ENCODE measurements around the gene FPR2.

Gene FPR2

GRCh38 chr19:51727349-51727880 lies 33.6 kb upstream of the FPR2 start:
- H4K20me1 ChIP-seq (ENCODE audit: insufficient read depth, low read length): no peaks in the 10 kb centered on the region
- no peak overlapping the region for H3K9ac ChIP-seq (ENCODE audit: low read length)
- H2AFZ ChIP-seq (ENCODE audit: low read length): no peak overlapping the region
- H3K4me3 ChIP-seq (ENCODE audit: low read length): no peak overlapping the region
- no peaks in the 10 kb centered on the region for H3F3A ChIP-seq (ENCODE audit: insufficient read depth, low read length)
- no peaks in the 10 kb centered on the region for H3K79me2 ChIP-seq (ENCODE audit: low read length)
- no peaks in the 10 kb centered on the region for H3K27me3 ChIP-seq (replicated peaks; ENCODE audit: insufficient read depth, low read length)
- no peaks in the 10 kb centered on the region for H3K4me1 ChIP-seq (ENCODE audit: low read length)
- H3K27ac ChIP-seq (ENCODE audit: low read length): no peak overlapping the region
- H3K9me2 ChIP-seq (replicated peaks; ENCODE audit: insufficient read depth, low read length): no peaks in the 10 kb centered on the region
- no peak overlapping the region for H3K4me2 ChIP-seq (ENCODE audit: low read depth, low read length)
- no peaks in the 10 kb centered on the region for H3K36me3 ChIP-seq (replicated peaks; ENCODE audit: insufficient read depth, low read length)
- DNase-seq: no peak
- no peak for TF ChIP-seq CTCF (IDR thresholded peaks at IDR 0.05; ENCODE audit: low read length)
- no peak for TF ChIP-seq EZH2phosphoT487 (IDR thresholded peaks at IDR 0.05; ENCODE audit: low read length)
- TF ChIP-seq EZH2 (optimal IDR thresholded peaks at IDR 0.05; ENCODE audit: low read depth, low read length): no peak
- no peaks in the 10 kb centered on the region for H3K9me3 ChIP-seq (replicated peaks; ENCODE audit: insufficient read depth, low read length)

GRCh38 chr19:51729781-51730180 lies 31.2 kb upstream of the FPR2 start:
- H3K4me1 ChIP-seq (ENCODE audit: low read length): no peaks in the 10 kb centered on the region
- no peaks in the 10 kb centered on the region for H3F3A ChIP-seq (ENCODE audit: insufficient read depth, low read length)
- H3K36me3 ChIP-seq (replicated peaks; ENCODE audit: insufficient read depth, low read length): no peaks in the 10 kb centered on the region
- H3K9ac ChIP-seq (ENCODE audit: low read length): no peak overlapping the region
- H3K4me2 ChIP-seq (ENCODE audit: low read depth, low read length): no peak overlapping the region
- no peaks in the 10 kb centered on the region for H3K79me2 ChIP-seq (ENCODE audit: low read length)
- TF ChIP-seq CTCF (IDR thresholded peaks at IDR 0.05; ENCODE audit: low read length) (no peak), EZH2 (optimal IDR thresholded peaks at IDR 0.05; ENCODE audit: low read depth, low read length) (no peak), EZH2phosphoT487 (IDR thresholded peaks at IDR 0.05; ENCODE audit: low read length) (no peak)
- H3K27me3 ChIP-seq (replicated peaks; ENCODE audit: insufficient read depth, low read length): no peaks in the 10 kb centered on the region
- H3K27ac ChIP-seq (ENCODE audit: low read length): no peak overlapping the region
- no peaks in the 10 kb centered on the region for H3K9me3 ChIP-seq (replicated peaks; ENCODE audit: insufficient read depth, low read length)
- H3K9me2 ChIP-seq (replicated peaks; ENCODE audit: insufficient read depth, low read length): no peaks in the 10 kb centered on the region
- H2AFZ ChIP-seq (ENCODE audit: low read length): no peak overlapping the region
- H4K20me1 ChIP-seq (ENCODE audit: insufficient read depth, low read length): no peaks in the 10 kb centered on the region
- H3K4me3 ChIP-seq (ENCODE audit: low read length): no peak overlapping the region
- DNase-seq: no peak

GRCh38 chr19:51733742-51734522 lies 27.0 kb upstream of the FPR2 start:
- Histone ChIP-seq H3K27me3 (replicated peaks; ENCODE audit: insufficient read depth, low read length) (no peaks in the 10 kb centered on the region), H3K9me2 (replicated peaks; ENCODE audit: insufficient read depth, low read length) (no peaks in the 10 kb centered on the region), H3K79me2 (ENCODE audit: low read length) (no peaks in the 10 kb centered on the region), H2AFZ (ENCODE audit: low read length) (no peak overlapping the region), H3K4me2 (ENCODE audit: low read depth, low read length) (no peak overlapping the region), H3F3A (ENCODE audit: insufficient read depth, low read length) (no peaks in the 10 kb centered on the region), H3K36me3 (replicated peaks; ENCODE audit: insufficient read depth, low read length) (no peaks in the 10 kb centered on the region), H3K4me1 (ENCODE audit: low read length) (no peaks in the 10 kb centered on the region), H3K27ac (ENCODE audit: low read length) (no peak overlapping the region), H3K9ac (ENCODE audit: low read length) (no peak overlapping the region), H3K9me3 (replicated peaks; ENCODE audit: insufficient read depth, low read length) (no peaks in the 10 kb centered on the region), H4K20me1 (ENCODE audit: insufficient read depth, low read length) (no peaks in the 10 kb centered on the region), H3K4me3 (ENCODE audit: low read length) (no peak overlapping the region)
- no peak for DNase-seq
- TF ChIP-seq EZH2phosphoT487 (IDR thresholded peaks at IDR 0.05; ENCODE audit: low read length) (no peak), CTCF (IDR thresholded peaks at IDR 0.05; ENCODE audit: low read length) (no peak), EZH2 (optimal IDR thresholded peaks at IDR 0.05; ENCODE audit: low read depth, low read length) (no peak)
